Stimulated activated CD8-positive, alpha-beta memory T cell treated with anti-CD3 and anti-CD28 coated beads, Interleukin-4, amount 100 ng/mL, for 1 hour (primary cell): Measurements from ENCODE around the gene NOP14.
"Not testable (repeated sequence)": the region's sequence is repeated elsewhere in the genome, so short reads cannot be mapped to it uniquely, and the experiment has no call there.

Experiments used
- DNase-seq, 2 donors: peaks; one replicate each; pipeline ENCODE4 v3.0.0-alpha.2; 2020; ENCODE audit warnings: low read depth in 2 of 2, low spot score in 1 of 2

Gene NOP14

GRCh38 chr4:2961811-2962441, 1.3 kb downstream of the NOP14 start:
- no peak for DNase-seq

DNA sequence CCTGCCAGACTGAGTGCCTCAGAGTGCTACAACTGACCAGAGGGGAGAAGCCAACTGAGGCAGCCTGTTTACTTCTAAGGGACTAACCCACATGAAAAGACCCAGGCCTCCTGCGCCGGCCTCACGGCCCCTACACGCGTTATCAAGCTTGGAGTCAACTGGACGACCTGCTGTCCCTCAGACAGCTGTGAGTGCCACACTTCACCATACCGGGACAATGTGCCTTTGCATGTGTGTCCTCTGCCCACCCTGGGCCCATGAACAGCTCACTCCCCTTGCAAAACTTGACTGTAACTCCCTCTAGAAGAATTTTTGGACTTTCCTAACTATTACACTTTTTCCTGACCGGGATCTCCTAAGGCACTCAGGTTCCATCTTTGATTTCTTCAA, 1.8 kb downstream of the NOP14 start:
- no peak for DNase-seq

GRCh38 chr4:2960450-2960849, 2.8 kb downstream of the NOP14 start:
- not testable (repeated sequence) for DNase-seq

- DNase-seq, result no peak
Observed at GRCh38 chr4:2958446-2958845, 4.8 kb downstream of the NOP14 start.

- not testable (repeated sequence) for DNase-seq
Observed at GRCh38 chr4:2955186-2956044, 7.8 kb downstream of the NOP14 start.

DNA sequence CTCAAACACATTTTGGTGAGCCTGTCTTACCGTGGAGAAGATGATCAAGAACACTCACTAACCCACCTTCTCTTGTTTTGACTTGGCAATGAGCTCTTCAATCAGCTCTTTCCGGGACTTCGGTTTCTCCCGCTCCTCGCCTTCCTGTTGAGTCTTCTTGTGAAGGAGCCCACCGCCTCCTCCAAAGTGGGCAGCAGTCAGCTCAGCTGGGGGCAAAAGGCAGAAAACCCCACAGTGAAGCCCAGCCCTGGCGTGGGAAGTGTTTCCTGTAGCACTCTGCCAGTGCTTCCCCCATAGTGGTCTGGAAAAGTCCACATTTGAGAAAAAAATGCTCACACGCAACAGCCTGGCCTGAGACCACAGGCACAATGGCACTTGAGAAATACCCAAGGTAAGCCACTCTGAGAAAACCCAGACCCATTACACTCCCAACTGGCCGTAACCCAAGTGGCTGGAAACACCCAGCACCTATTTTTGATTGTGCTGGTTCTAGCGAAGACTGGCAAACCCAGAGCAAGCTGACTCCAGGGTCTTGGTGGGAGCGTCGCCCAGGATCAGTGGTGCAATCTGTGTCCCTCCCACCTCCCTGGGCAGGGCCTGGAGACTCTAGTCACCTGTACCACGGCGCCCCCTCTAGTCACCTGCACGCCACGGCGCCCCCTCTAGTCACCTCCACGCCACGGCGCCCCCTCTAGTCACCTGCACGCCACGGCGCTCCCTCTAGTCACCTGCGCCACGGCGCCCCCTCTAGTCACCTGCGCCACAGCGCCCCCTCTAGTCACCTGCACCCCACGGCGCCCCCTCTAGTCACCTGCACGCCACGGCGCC, 8.6 kb downstream of the NOP14 start:
- no peak for DNase-seq

DNA sequence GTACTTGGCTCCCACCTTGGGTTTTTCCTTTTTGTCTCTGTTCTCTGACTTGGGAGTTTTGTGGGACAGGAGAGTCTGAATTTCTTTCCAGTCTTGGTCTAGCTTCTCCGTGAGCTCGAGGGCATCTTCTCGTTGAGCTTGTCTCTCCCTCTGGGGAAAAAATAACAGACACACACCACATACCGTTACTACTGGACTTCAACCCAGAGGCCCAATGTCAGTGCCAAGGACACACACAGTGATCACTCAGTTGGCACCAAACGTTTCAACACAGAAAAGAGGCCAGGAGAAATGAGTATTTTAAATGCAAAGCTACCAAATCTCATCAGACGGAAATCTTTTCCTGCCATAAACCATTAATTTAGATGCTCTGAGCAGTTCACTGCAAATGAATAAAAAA, 9.7 kb downstream of the NOP14 start:
- no peak for DNase-seq

GRCh38 chr4:2950221-2950989, 12.8 kb downstream of the NOP14 start:
- no peak for DNase-seq

DNA sequence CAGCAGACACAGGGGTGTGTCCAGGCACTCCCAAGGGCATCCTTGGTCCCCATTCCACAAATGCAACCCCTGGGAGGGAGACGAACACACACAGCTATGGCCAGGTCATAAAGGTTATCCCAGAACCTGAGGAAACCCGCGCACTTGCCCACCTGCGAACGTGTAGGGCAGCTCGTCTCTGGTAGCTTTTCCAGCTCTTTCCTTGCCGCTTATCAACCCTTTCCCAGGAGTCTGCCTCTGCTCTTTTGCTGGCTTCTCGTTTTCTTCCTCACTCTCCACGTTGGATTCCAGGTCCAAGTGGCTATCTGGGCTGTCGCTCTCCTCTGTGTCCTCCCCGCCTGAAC, 13.5 kb downstream of the NOP14 start:
- no peak for DNase-seq

GRCh38 chr4:2948895-2949781, 14.1 kb downstream of the NOP14 start:
- DNase-seq, result no peak

DNA sequence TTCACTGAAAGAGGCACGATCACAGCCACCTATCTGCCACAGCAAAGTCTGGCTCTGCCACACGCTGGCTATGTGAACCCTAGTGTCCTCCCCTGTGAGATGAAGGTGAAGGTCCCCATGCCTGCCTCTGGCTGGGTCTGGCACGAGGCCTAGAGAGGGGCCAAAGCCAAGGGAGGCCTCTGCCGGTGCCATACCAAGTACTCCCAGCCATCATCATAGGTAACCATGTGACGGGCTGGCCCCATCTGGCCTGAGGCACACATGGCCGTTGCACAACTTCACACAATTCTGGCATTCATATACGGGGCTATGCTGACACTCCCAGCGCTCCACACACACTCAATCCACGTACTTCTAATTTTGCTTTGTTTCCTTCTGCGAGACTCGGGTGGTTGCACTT, 15.3 kb downstream of the NOP14 start:
- no peak for DNase-seq

DNA sequence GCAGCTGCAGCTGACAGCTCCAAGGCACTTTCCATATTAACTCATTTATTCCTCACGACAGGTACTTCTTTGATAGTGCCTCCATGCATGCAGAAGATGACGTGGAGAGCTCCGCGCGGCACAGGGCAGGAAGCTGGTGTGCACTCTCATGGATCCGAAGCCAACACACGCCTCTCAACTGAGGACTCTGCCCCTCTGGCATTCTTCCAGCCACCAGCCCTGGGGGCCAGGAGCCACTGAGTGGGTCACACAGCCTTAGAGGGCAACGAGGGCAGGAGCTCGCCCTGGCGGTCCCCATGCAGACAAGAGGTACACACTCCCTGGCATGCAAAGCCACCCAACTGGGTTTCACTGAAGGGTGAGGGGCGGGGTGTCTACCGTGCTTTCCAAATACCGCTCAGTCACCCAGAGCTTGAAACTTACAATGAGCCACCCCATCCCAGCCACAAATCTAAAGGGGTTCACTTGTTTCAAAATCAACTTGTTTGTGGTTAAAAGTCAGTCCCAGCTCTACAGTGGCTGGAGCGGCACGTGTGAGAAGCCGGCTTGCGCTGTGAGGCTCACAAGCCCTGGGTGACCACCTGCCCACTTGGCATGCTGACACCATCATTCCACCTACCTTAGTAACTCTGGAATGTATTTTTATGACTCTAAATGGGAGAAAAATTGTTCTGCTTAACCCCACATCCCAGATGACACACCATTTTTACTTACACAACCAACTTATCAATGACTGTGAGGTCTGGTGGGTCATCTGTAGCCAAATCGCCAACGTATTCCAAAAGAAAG, 16.2 kb downstream of the NOP14 start:
- no peak for DNase-seq

DNA sequence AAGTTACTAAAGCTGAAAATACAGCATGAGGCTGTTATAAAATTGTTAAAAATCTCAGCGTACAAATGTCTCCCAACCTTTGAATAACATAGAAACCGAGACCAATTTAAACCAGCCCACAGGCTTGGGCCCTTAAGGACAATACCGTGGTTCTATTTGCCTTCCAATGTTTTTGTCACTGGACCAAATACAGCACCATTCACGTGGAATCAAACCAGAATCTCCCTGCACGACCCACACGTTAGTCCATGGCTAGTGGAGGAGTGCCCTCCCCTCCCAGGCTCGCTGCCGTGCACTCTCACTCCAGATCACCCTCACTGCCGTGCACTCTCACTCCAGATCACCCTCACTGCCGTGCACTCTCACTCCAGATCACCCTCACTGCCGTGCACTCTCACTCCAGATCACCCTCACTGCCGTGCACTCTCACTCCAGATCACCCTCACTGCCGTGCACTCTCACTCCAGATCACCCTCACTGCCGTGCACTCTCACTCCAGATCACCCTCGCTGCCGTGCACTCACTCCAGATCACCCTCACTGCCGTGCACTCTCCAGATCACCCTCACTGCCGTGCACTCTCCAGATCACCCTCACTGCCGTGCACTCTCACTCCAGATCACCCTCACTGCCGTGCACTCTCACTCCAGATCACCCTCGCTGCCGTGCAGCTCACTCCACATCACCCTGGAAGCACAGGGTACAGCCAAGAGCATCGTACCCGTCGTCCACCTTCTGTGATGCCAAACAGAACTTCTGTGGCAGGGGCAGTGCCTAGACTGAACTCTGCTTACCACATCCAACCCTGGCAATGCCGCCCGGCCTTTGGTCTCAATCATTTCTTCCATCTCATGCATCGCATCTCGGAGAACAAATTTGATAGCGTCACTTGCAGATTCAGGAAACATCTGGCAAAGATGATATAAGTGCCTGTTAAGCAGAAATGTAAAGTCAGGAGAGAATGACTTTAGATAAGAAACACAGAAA, 17.3 kb downstream of the NOP14 start:
- DNase-seq, result not testable (repeated sequence)

DNA sequence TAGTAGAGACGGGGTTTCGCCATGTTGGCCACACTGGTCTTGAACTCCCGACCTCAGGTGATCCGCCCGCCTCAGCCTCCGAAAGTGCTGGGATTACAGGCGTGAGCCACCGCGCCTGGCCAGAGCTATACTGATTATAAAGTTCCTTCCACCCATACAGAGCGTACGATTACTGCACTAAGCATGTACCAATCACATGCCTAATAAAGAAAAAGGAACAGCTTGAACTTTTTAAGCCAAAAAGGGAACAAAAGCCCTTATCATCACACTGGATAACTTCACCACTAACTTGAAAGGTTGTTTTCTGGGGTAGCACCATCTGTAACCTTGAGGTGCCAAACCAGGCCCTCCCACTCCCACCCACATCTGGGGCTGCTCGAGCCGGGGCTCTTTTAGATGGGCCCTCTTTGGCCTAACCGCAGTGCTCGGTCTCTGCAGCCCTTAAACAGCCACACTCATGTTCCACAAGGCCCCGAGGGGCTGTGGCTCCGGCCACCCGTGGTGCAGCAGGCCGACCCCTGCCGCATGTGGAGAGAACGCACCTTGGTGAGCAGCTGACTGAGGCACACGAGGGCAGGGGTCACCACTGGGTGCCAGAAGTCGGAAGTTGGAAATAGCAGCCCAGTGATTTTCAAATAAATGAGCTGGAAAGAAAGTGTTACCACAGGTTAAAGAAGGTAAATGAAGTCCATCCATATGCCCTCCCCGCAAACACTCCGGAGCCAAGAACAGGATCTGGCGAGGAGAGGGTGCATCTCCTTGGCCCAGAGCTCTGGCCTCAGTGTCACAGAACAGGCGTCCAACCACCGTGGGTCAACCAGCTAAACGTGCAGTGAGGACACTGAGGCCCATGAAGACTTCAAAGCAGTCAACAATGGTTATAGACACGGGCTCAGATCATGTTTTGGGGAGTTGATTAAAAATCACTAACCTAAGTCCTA, 18.4 kb downstream of the NOP14 start:
- DNase-seq, result no peak

GRCh38 chr4:2944091-2944482, 19.1 kb downstream of the NOP14 start:
- no peak for DNase-seq

GRCh38 chr4:2943364-2944090, 19.7 kb downstream of the NOP14 start:
- DNase-seq, result no peak
